K562 (cell line): ENCODE results near the gene PON1. TPM values are rescaled to one million over a fixed set of nuclear protein-coding genes. Genes with fewer than 3 reads are reported as not detected.

Source experiments
- ATAC-seq: fragments of 200-7000 bp; cut with Tn5 transposase; 3 replicates; pipeline ENCODE4 v1.9.1; 2020; ENCODE audit warnings: moderate library complexity
- BruUV-seq: library from RNA; stranded (reverse); fragments of 400-500 nt; replicated peaks from 2 replicates; lab custom pipeline; 2021; lab: Mats Ljungman, UMichigan
- CTCF ChIA-PET: fragments of 300-600 bp; formaldehyde crosslinking; extraction: SDS; loops from one replicate; lab custom pipeline; 2021; ENCODE audit warnings: low intra/inter-chr PET ratio; lab: Yijun Ruan, JAX
- POLR2A ChIA-PET: fragments of 300-600, 350-650 bp; sonication (Branson Sonifier 250); formaldehyde crosslinking; extraction: SDS; loops from one replicate; lab custom pipeline; 2021; ENCODE audit warnings: antibody characterized with exemption, inconsistent platforms; lab: Yijun Ruan, JAX
- DNase-seq, 4 experiments: peaks; one replicate each; pipeline versions ENCODE4 v3.0.0 to v3.0.0-alpha.2; 2011 to 2018; ENCODE audit warnings: low spot score in 3 of 4, mixed read lengths in 3 of 4; ENCODE audit errors: extremely low read depth in 1 of 4
- FAIRE-seq: peaks from 2 replicates; lab custom pipeline; 2011; peaks lifted over from hg19 to GRCh38; lab: Jason Lieb, UNC
- H2AFZ ChIP-seq: 2 replicates; pipeline ENCODE4 v1.6.0; 2011; ENCODE audit warnings: low read depth, low read length, control low read depth, inconsistent platforms
- H3K27ac ChIP-seq: fragments of 200-600 bp; 3 replicates; pipeline ENCODE4 v1.8.0; 2011; ENCODE audit warnings: low read depth, mild to moderate bottlenecking, control low read depth, inconsistent platforms, low read length, moderate library complexity, mixed read lengths; ENCODE audit errors: extremely low read depth
- H3K27me3 ChIP-seq, 2 experiments: fragments of 300-600 bp in 1 of 2; 2 replicates in 1 of 2; 3 replicates in 1 of 2; pipeline versions ENCODE4 v1.6.0 to v1.8.0; 2011; ENCODE audit warnings: inconsistent platforms in 2 of 2, low read length in 2 of 2, mild to moderate bottlenecking in 1 of 2, mixed read lengths in 1 of 2, moderate library complexity in 1 of 2; ENCODE audit not compliant: control insufficient read depth in 2 of 2, insufficient read depth in 2 of 2
- H3K36me3 ChIP-seq: fragments of 300-600 bp; 3 replicates; pipeline ENCODE4 v1.8.0; 2011; ENCODE audit warnings: mild to moderate bottlenecking, low read length, inconsistent platforms; ENCODE audit not compliant: control insufficient read depth, insufficient read depth
- H3K4me1 ChIP-seq, 2 experiments: fragments of 200-600 bp in 1 of 2; replicated peaks in 1 of 2; 2 replicates in 1 of 2; 3 replicates in 1 of 2; pipeline versions ENCODE4 v1.5.1 to v1.8.0; 2011; ENCODE audit warnings: inconsistent platforms in 2 of 2, low read length in 2 of 2, mild to moderate bottlenecking in 1 of 2, mixed read lengths in 1 of 2, moderate library complexity in 1 of 2; ENCODE audit not compliant: control insufficient read depth in 2 of 2, insufficient read depth in 2 of 2
- H3K4me2 ChIP-seq: 2 replicates; pipeline ENCODE4 v1.6.1; 2011; ENCODE audit warnings: low read length, control low read depth, inconsistent platforms, mixed read lengths; ENCODE audit not compliant: insufficient read depth
- H3K4me3 ChIP-seq: fragments of 200-600 bp; sonication (generic), shearing (Covaris generic); 2 replicates; pipeline ENCODE4 v1.5.1; 2016; ENCODE audit warnings: control low read depth, inconsistent platforms
- H3K79me2 ChIP-seq: fragments of 200-600 bp; 3 replicates; pipeline ENCODE4 v1.8.0; 2011; ENCODE audit warnings: low read length, inconsistent platforms; ENCODE audit not compliant: control insufficient read depth, insufficient read depth
- H3K9ac ChIP-seq, 2 experiments: 2 replicates each; pipeline versions ENCODE4 v1.6.0 to v1.6.1; 2011; ENCODE audit warnings: low read depth in 2 of 2, low read length in 2 of 2, control low read depth in 1 of 2, inconsistent platforms in 1 of 2, mild to moderate bottlenecking in 1 of 2, mixed read lengths in 1 of 2; ENCODE audit not compliant: insufficient read depth in 1 of 2
- H3K9me1 ChIP-seq: one replicate; pipeline ENCODE4 v1.6.0; 2011; ENCODE audit warnings: inconsistent platforms, mild to moderate bottlenecking, low read length, moderate library complexity; ENCODE audit not compliant: control insufficient read depth, insufficient read depth
- H3K9me3 ChIP-seq: replicated peaks from 2 replicates; pipeline ENCODE4 v1.5.1; 2011; ENCODE audit warnings: low read depth, low read length, inconsistent platforms; ENCODE audit not compliant: control insufficient read depth, insufficient read depth
- H4K20me1 ChIP-seq: replicated peaks from 2 replicates; pipeline ENCODE4 v1.6.1; 2011; ENCODE audit warnings: low read length, inconsistent platforms, mixed read lengths; ENCODE audit not compliant: control insufficient read depth, insufficient read depth
- ASH1L ChIP-seq: fragments of 450-650 bp; IDR thresholded peaks from 2 replicates; pipeline ENCODE4 v1.6.1; 2018; ENCODE audit warnings: borderline replicate concordance, mild to moderate bottlenecking, low read depth; ENCODE audit not compliant: partially characterized antibody
- ETV5 ChIP-seq: sonication (generic); formaldehyde crosslinking; IDR thresholded peaks from 2 replicates; pipeline ENCODE4 v1.4.0; 2020; ENCODE audit warnings: low read depth, mild to moderate bottlenecking, missing genetic modification reagents
- HDAC6 ChIP-seq: IDR thresholded peaks from 2 replicates; pipeline ENCODE4 v1.6.1; 2012; ENCODE audit warnings: low read depth, mild to moderate bottlenecking, control low read depth, inconsistent platforms, low read length, moderate library complexity
- KLF13 ChIP-seq: fragments of 450-650 bp; IDR thresholded peaks from 2 replicates; pipeline ENCODE4 v1.6.1; 2016; ENCODE audit warnings: missing genetic modification characterization, low read depth, mild to moderate bottlenecking, missing compliant biosample characterization, moderate library complexity, borderline replicate concordance
- LEF1 ChIP-seq: fragments of 450-650 bp; IDR thresholded peaks from 2 replicates; pipeline ENCODE4 v1.6.1; 2016; ENCODE audit warnings: mild to moderate bottlenecking
- MAFF ChIP-seq: IDR thresholded peaks from 2 replicates; pipeline ENCODE4 v1.6.1; 2012; ENCODE audit warnings: low read length, improper control_type of control experiment
- SRSF1 ChIP-seq: fragments of 200-400 bp; formaldehyde crosslinking; IDR thresholded peaks from 2 replicates; pipeline ENCODE4 v1.6.1; 2017; ENCODE audit warnings: mild to moderate bottlenecking, low read depth, low read length, moderate library complexity
- SRSF7 ChIP-seq: fragments of 200-400 bp; formaldehyde crosslinking; optimal IDR thresholded peaks from 2 replicates; pipeline ENCODE3; 2017; ENCODE audit warnings: mild to moderate bottlenecking, low read depth, low read length
- TARDBP ChIP-seq: fragments of 450-650 bp; IDR thresholded peaks from 2 replicates; pipeline ENCODE4 v1.6.1; 2016
- TCF3 ChIP-seq: sonication (generic); formaldehyde crosslinking; IDR thresholded peaks from 2 replicates; pipeline ENCODE4 v1.4.0; 2020; ENCODE audit warnings: mild to moderate bottlenecking, missing genetic modification reagents
- TEAD2 ChIP-seq: fragments of 450-650 bp; IDR thresholded peaks from 2 replicates; pipeline ENCODE4 v1.6.1; 2016; ENCODE audit warnings: missing genetic modification characterization, control low read depth, missing compliant biosample characterization
- ZNF184 ChIP-seq: sonication (generic); formaldehyde crosslinking; IDR thresholded peaks from 2 replicates; pipeline ENCODE4 v1.5.0; 2020; ENCODE audit warnings: missing genetic modification reagents
- ZNF239 ChIP-seq: fragments of 250-450 bp; sonication (Bioruptor Pico); IDR thresholded peaks from 2 replicates; pipeline ENCODE4 v1.4.0; 2020; ENCODE audit warnings: mild to moderate bottlenecking
- WGBS: fragments of 100-300 bp; shearing (Covaris generic); methylation state at CpG from one replicate; pipeline ENCODE4 v1.1.6; 2016; ENCODE audit warnings: low coverage, mixed read lengths; ENCODE audit not compliant: insufficient coverage; ENCODE audit errors: missing lambda C conversion rate; 5-methylcytosine and 5-hydroxymethylcytosine counted together
- in situ Hi-C: fragments of 300-500 bp; cut with MboI; formaldehyde crosslinking; loops from 4 replicates; pipeline ENCODE4 v1.15.0; 2018; ENCODE audit warnings: inconsistent platforms, mixed read lengths
- intact Hi-C: fragments of 100-400 bp; cut with micrococcal nuclease; formaldehyde crosslinking; loops from 2 replicates; pipeline ENCODE4 v1.14.2; 2022
- polyA plus RNA-seq, 8 experiments: library from polyadenylated mRNA; depleted of rRNA in 4 of 8; stranded (reverse) in 5 of 8; unstranded in 3 of 8; fragments of >200 nt; fragmentation: Nextera tagmentation in 2 of 8; fragmentation: Illumina TruSeq in 1 of 8; extraction: Ambion mirVana in 2 of 8; extraction: Trizol in 1 of 8; gene quantifications; 2 replicates each; pipeline versions ENCODE4 v1.2.1 to v1.2.3, GENCODE V29; 2011 to 2014; ENCODE audit warnings: inconsistent platforms in 1 of 8, missing spikeins in 1 of 8
- total RNA-seq, 7 experiments: library from RNA; depleted of rRNA in 6 of 7; stranded (reverse); fragments of >200 nt in 6 of 7; fragmentation: Illumina TruSeq in 2 of 7; extraction: Trizol in 2 of 7; gene quantifications; 2 replicates each; pipeline versions ENCODE4 v1.2.1 to v1.2.3, GENCODE V29; 2011 to 2021; ENCODE audit warnings: low replicate concordance in 1 of 7
- TF ChIP-seq, protein P1 (sequence below): fragments of 450-650 bp; IDR thresholded peaks from 2 replicates; pipeline ENCODE4 v1.6.1; 2016; ENCODE audit warnings: low read depth, mild to moderate bottlenecking, moderate library complexity
- TF ChIP-seq, protein P2 (sequence below): fragments of 150-350 bp; IDR thresholded peaks from 2 replicates; pipeline ENCODE4 v1.6.1; 2014; ENCODE audit warnings: low read depth, mild to moderate bottlenecking, low read length, borderline replicate concordance
- TF ChIP-seq, protein P3 (sequence below): sonication (generic); formaldehyde crosslinking; IDR thresholded peaks from 2 replicates; pipeline ENCODE4 v1.8.0; 2023; ENCODE audit warnings: mild to moderate bottlenecking, missing genetic modification reagents
- TF ChIP-seq, protein P4 (sequence below): sonication (generic); formaldehyde crosslinking; IDR thresholded peaks from 2 replicates; pipeline ENCODE4 v1.8.0; 2022; ENCODE audit warnings: mild to moderate bottlenecking, low read depth, missing genetic modification reagents
- TF ChIP-seq, protein P5 (sequence below): fragments of 250-450 bp; sonication (Bioruptor Pico); IDR thresholded peaks from 2 replicates; pipeline ENCODE4 v1.9.0; 2021; ENCODE audit warnings: mild to moderate bottlenecking

PON1 gene
- total and polyA plus RNA-seq, 9 of the 15 experiments (the other 6 are each of a cell fraction or from before 2014, with no cell fraction given): not detected

DNA sequence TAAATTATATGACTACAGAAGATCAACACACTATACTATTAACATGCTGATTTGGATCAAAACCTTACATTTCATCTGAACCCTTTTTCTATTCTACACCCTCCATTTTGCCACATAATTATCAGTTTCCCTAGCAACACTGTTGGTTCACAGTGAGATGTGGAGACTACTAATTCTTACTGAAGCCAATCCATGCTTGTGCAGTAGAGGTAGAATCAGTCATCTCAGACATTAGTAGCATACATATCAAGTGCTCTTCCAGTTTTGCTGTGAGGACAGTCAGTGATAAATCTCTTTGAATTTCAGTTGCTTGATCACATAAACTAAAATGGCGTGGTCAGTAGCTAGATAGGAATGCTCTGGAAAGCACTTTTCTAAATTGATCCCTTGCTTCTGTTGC is 70.3 kb downstream of the PON1 start:
- no TSS peak for BruUV-seq
- Histone ChIP-seq H3K4me3 (no peak overlapping the region), H3K9me1 (no peaks in the 10 kb centered on the region), H3K36me3 (no peaks in the 10 kb centered on the region), H4K20me1 (no peaks in the 10 kb centered on the region), H2AFZ (no peak overlapping the region), H3K9me3 (no peaks in the 10 kb centered on the region), H3K27ac (no peak overlapping the region), H3K9ac (no peak overlapping the region), H3K4me1 (no peaks in the 10 kb centered on the region), H3K79me2 (no peaks in the 10 kb centered on the region), H3K27me3 (no peaks in the 10 kb centered on the region), H3K4me2 (no peak overlapping the region)
- WGBS: 0% methylated on average over 1 of the region's 1 CpG
- intact Hi-C loops: no loop called here
- no peak for DNase-seq
- ChIA-PET CTCF (no interaction called here), POLR2A (interaction anchor here (1.0 kb wide), 1 partner anchor 11 kb away, joined by 4 read pairs; no protein-coding TSS in a partner anchor)
- in situ Hi-C loops: no loop called here
- FAIRE-seq: no peak
- ATAC-seq: no peak
- no peak for TF ChIP-seq SRSF1
- TF ChIP-seq LEF1: no peak
- TF ChIP-seq ZNF239 (CRISPR knock-in tag): no peak
- TF ChIP-seq TEAD2 (tag): no peak
- no peak for TF ChIP-seq TCF3 (CRISPR knock-in tag)
- TF ChIP-seq KLF13 (tag): no peak
- TF ChIP-seq, protein P1, sequence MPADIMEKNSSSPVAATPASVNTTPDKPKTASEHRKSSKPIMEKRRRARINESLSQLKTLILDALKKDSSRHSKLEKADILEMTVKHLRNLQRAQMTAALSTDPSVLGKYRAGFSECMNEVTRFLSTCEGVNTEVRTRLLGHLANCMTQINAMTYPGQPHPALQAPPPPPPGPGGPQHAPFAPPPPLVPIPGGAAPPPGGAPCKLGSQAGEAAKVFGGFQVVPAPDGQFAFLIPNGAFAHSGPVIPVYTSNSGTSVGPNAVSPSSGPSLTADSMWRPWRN: no peak
- TF ChIP-seq, protein P2, sequence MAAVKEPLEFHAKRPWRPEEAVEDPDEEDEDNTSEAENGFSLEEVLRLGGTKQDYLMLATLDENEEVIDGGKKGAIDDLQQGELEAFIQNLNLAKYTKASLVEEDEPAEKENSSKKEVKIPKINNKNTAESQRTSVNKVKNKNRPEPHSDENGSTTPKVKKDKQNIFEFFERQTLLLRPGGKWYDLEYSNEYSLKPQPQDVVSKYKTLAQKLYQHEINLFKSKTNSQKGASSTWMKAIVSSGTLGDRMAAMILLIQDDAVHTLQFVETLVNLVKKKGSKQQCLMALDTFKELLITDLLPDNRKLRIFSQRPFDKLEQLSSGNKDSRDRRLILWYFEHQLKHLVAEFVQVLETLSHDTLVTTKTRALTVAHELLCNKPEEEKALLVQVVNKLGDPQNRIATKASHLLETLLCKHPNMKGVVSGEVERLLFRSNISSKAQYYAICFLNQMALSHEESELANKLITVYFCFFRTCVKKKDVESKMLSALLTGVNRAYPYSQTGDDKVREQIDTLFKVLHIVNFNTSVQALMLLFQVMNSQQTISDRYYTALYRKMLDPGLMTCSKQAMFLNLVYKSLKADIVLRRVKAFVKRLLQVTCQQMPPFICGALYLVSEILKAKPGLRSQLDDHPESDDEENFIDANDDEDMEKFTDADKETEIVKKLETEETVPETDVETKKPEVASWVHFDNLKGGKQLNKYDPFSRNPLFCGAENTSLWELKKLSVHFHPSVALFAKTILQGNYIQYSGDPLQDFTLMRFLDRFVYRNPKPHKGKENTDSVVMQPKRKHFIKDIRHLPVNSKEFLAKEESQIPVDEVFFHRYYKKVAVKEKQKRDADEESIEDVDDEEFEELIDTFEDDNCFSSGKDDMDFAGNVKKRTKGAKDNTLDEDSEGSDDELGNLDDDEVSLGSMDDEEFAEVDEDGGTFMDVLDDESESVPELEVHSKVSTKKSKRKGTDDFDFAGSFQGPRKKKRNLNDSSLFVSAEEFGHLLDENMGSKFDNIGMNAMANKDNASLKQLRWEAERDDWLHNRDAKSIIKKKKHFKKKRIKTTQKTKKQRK: no peak
- no peak for TF ChIP-seq ASH1L
- TF ChIP-seq, protein P3, sequence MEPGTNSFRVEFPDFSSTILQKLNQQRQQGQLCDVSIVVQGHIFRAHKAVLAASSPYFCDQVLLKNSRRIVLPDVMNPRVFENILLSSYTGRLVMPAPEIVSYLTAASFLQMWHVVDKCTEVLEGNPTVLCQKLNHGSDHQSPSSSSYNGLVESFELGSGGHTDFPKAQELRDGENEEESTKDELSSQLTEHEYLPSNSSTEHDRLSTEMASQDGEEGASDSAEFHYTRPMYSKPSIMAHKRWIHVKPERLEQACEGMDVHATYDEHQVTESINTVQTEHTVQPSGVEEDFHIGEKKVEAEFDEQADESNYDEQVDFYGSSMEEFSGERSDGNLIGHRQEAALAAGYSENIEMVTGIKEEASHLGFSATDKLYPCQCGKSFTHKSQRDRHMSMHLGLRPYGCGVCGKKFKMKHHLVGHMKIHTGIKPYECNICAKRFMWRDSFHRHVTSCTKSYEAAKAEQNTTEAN (CRISPR knock-in tag): no peak
- no peak for TF ChIP-seq MAFF
- no peak for TF ChIP-seq ZNF184 (CRISPR knock-in tag)
- TF ChIP-seq HDAC6: no peak
- TF ChIP-seq, protein P4, sequence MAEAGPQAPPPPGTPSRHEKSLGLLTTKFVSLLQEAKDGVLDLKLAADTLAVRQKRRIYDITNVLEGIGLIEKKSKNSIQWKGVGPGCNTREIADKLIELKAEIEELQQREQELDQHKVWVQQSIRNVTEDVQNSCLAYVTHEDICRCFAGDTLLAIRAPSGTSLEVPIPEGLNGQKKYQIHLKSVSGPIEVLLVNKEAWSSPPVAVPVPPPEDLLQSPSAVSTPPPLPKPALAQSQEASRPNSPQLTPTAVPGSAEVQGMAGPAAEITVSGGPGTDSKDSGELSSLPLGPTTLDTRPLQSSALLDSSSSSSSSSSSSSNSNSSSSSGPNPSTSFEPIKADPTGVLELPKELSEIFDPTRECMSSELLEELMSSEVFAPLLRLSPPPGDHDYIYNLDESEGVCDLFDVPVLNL: no peak
- no peak for TF ChIP-seq SRSF7
- no peak for TF ChIP-seq ETV5 (CRISPR knock-in tag)
- TF ChIP-seq, protein P5, sequence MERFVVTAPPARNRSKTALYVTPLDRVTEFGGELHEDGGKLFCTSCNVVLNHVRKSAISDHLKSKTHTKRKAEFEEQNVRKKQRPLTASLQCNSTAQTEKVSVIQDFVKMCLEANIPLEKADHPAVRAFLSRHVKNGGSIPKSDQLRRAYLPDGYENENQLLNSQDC (CRISPR knock-in tag): no peak
- no peak for TF ChIP-seq TARDBP
